Measurements from ENCODE around the gene TDG.

DNA sequence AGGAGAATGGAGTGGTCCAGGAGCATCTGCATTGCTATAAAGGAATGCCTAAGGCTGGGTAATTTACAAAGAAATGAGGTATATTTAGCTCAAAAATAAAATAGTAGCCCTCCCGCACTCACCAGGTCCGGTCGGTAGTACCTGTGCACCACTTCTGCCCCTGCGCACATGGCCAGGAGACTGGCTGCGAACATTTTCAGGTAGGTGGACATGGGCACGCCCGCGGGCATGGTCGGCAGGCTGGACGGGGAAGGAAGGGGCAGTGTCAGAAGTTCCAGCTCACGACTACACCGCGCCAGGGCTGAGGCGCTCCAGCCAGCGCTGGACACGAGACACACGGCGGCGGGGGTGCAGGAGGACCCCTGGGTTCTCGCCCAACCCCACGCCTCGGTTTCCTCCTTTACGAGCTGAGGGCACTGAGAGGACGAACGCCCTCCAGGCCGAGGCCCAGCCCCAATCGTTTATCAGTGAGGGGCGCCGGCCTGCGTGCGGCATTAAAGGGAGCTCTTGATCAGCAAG is 9.1 kb upstream of the TDG start:
- TF ChIP-seq, protein P1, sequence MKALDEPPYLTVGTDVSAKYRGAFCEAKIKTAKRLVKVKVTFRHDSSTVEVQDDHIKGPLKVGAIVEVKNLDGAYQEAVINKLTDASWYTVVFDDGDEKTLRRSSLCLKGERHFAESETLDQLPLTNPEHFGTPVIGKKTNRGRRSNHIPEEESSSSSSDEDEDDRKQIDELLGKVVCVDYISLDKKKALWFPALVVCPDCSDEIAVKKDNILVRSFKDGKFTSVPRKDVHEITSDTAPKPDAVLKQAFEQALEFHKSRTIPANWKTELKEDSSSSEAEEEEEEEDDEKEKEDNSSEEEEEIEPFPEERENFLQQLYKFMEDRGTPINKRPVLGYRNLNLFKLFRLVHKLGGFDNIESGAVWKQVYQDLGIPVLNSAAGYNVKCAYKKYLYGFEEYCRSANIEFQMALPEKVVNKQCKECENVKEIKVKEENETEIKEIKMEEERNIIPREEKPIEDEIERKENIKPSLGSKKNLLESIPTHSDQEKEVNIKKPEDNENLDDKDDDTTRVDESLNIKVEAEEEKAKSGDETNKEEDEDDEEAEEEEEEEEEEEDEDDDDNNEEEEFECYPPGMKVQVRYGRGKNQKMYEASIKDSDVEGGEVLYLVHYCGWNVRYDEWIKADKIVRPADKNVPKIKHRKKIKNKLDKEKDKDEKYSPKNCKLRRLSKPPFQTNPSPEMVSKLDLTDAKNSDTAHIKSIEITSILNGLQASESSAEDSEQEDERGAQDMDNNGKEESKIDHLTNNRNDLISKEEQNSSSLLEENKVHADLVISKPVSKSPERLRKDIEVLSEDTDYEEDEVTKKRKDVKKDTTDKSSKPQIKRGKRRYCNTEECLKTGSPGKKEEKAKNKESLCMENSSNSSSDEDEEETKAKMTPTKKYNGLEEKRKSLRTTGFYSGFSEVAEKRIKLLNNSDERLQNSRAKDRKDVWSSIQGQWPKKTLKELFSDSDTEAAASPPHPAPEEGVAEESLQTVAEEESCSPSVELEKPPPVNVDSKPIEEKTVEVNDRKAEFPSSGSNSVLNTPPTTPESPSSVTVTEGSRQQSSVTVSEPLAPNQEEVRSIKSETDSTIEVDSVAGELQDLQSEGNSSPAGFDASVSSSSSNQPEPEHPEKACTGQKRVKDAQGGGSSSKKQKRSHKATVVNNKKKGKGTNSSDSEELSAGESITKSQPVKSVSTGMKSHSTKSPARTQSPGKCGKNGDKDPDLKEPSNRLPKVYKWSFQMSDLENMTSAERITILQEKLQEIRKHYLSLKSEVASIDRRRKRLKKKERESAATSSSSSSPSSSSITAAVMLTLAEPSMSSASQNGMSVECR (CRISPR knock-in tag; IDR thresholded peaks at IDR 0.05; ENCODE audit: borderline replicate concordance), result no peak
- TF ChIP-seq SMAD4 (CRISPR knock-in tag; IDR thresholded peaks at IDR 0.05), result 0 out of 2 replicates have a peak, but pooled peaks have one; percentile 51
- TF ChIP-seq ZNF317 (CRISPR knock-in tag; IDR thresholded peaks at IDR 0.05; ENCODE audit: borderline replicate concordance, low read depth), result no peak
- TF ChIP-seq NFE2L1 (CRISPR knock-in tag; IDR thresholded peaks at IDR 0.05), result no peak
- TF ChIP-seq SP1 (CRISPR knock-in tag; conservative IDR thresholded peaks at IDR 0.05), result no peak
- TF ChIP-seq, protein P2, sequence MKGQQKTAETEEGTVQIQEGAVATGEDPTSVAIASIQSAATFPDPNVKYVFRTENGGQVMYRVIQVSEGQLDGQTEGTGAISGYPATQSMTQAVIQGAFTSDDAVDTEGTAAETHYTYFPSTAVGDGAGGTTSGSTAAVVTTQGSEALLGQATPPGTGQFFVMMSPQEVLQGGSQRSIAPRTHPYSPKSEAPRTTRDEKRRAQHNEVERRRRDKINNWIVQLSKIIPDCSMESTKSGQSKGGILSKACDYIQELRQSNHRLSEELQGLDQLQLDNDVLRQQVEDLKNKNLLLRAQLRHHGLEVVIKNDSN (CRISPR knock-in tag; IDR thresholded peaks at IDR 0.05), result no peak
- TF ChIP-seq, protein P3, sequence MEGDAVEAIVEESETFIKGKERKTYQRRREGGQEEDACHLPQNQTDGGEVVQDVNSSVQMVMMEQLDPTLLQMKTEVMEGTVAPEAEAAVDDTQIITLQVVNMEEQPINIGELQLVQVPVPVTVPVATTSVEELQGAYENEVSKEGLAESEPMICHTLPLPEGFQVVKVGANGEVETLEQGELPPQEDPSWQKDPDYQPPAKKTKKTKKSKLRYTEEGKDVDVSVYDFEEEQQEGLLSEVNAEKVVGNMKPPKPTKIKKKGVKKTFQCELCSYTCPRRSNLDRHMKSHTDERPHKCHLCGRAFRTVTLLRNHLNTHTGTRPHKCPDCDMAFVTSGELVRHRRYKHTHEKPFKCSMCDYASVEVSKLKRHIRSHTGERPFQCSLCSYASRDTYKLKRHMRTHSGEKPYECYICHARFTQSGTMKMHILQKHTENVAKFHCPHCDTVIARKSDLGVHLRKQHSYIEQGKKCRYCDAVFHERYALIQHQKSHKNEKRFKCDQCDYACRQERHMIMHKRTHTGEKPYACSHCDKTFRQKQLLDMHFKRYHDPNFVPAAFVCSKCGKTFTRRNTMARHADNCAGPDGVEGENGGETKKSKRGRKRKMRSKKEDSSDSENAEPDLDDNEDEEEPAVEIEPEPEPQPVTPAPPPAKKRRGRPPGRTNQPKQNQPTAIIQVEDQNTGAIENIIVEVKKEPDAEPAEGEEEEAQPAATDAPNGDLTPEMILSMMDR (IDR thresholded peaks at IDR 0.05), result no peak
- TF ChIP-seq, protein P4, sequence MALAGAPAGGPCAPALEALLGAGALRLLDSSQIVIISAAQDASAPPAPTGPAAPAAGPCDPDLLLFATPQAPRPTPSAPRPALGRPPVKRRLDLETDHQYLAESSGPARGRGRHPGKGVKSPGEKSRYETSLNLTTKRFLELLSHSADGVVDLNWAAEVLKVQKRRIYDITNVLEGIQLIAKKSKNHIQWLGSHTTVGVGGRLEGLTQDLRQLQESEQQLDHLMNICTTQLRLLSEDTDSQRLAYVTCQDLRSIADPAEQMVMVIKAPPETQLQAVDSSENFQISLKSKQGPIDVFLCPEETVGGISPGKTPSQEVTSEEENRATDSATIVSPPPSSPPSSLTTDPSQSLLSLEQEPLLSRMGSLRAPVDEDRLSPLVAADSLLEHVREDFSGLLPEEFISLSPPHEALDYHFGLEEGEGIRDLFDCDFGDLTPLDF (CRISPR knock-in tag; IDR thresholded peaks at IDR 0.05), result no peak
- TF ChIP-seq TEAD4 (CRISPR knock-in tag; IDR thresholded peaks at IDR 0.05), result no peak
- TF ChIP-seq, protein P5, sequence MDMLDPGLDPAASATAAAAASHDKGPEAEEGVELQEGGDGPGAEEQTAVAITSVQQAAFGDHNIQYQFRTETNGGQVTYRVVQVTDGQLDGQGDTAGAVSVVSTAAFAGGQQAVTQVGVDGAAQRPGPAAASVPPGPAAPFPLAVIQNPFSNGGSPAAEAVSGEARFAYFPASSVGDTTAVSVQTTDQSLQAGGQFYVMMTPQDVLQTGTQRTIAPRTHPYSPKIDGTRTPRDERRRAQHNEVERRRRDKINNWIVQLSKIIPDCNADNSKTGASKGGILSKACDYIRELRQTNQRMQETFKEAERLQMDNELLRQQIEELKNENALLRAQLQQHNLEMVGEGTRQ (CRISPR knock-in tag; IDR thresholded peaks at IDR 0.05), result no peak
- TF ChIP-seq PRDM15 (CRISPR knock-in tag; IDR thresholded peaks at IDR 0.05), result no peak
